HepG2 (cell line): ENCODE results near the gene ABAT. TPM values are rescaled to one million over a fixed set of nuclear protein-coding genes. Genes with fewer than 3 reads are reported as not detected.

Experiments
- ATAC-seq: fragments of 200-7000 bp; cut with Tn5 transposase; 3 replicates; pipeline ENCODE4 v1.9.1; 2020; ENCODE audit warnings: mild to moderate bottlenecking, moderate library complexity
- BruUV-seq: library from RNA; stranded (reverse); fragments of 400-500 nt; replicated peaks from 2 replicates; lab custom pipeline; 2021; lab: Mats Ljungman, UMichigan
- CTCF ChIA-PET: fragments of 300-600 bp; formaldehyde crosslinking; extraction: SDS; loops from one replicate; lab custom pipeline; 2021; ENCODE audit warnings: low total read pairs, inconsistent platforms, low intra/inter-chr PET ratio; lab: Yijun Ruan, JAX
- POLR2A ChIA-PET: fragments of 350-600 bp; sonication (Branson Sonifier 250); formaldehyde crosslinking; loops from one replicate; lab custom pipeline; 2020; ENCODE audit warnings: antibody characterized with exemption, inconsistent platforms; lab: Yijun Ruan, JAX
- DNase-seq: peaks from one replicate; pipeline ENCODE4 v3.0.0-alpha.2; 2015; ENCODE audit warnings: low spot score
- FAIRE-seq: peaks from 3 replicates; lab custom pipeline; 2011; peaks lifted over from hg19 to GRCh38; lab: Jason Lieb, UNC
- H2AFZ ChIP-seq: one replicate; pipeline ENCODE4 v1.6.1; 2011; ENCODE audit warnings: low read length, inconsistent platforms
- H3K27ac ChIP-seq: fragments of 300-600 bp; 3 replicates; pipeline ENCODE4 v1.8.0; 2011; ENCODE audit warnings: mixed run types, mild to moderate bottlenecking, mixed read lengths, low read length, inconsistent platforms; ENCODE audit not compliant: insufficient read depth; ENCODE audit errors: extremely low read length
- H3K27me3 ChIP-seq, 2 experiments: fragments of 200-600 bp in 1 of 2; 2 replicates in 1 of 2; 3 replicates in 1 of 2; pipeline versions ENCODE4 v1.6.0 to v1.8.0; 2011; ENCODE audit warnings: low read length in 2 of 2, mild to moderate bottlenecking in 2 of 2, moderate library complexity in 2 of 2, inconsistent platforms in 1 of 2; ENCODE audit not compliant: insufficient read depth in 2 of 2, control insufficient read depth in 1 of 2
- H3K36me3 ChIP-seq, 2 experiments: fragments of 200-600 bp in 1 of 2; replicated peaks in 1 of 2; 2 replicates in 1 of 2; 3 replicates in 1 of 2; pipeline versions ENCODE4 v1.5.1 to v1.8.0; 2011; ENCODE audit warnings: low read length in 2 of 2, inconsistent platforms in 1 of 2; ENCODE audit not compliant: insufficient read depth in 2 of 2, control insufficient read depth in 1 of 2
- H3K4me1 ChIP-seq: 2 replicates; pipeline ENCODE4 v1.5.1; 2012; ENCODE audit warnings: low read length, inconsistent platforms; ENCODE audit not compliant: insufficient read depth
- H3K4me2 ChIP-seq: 2 replicates; pipeline ENCODE4 v1.6.0; 2011; ENCODE audit warnings: low read depth, low read length, inconsistent platforms
- H3K4me3 ChIP-seq, 3 experiments: fragments of 200-600 bp in 1 of 3; sonication (generic), shearing (Covaris generic) in 1 of 3; replicated peaks in 1 of 3; 2 replicates each; pipeline ENCODE4 v1.5.1; 2011 to 2016; ENCODE audit warnings: low read length in 3 of 3, inconsistent platforms in 2 of 3, low read depth in 2 of 3, mild to moderate bottlenecking in 2 of 3, control low read depth in 1 of 3, mixed read lengths in 1 of 3; ENCODE audit not compliant: insufficient read depth in 1 of 3
- H3K79me2 ChIP-seq: one replicate; pipeline ENCODE4 v1.6.1; 2011; ENCODE audit warnings: low read length, inconsistent platforms; ENCODE audit not compliant: insufficient read depth
- H3K9ac ChIP-seq: 2 replicates; pipeline ENCODE4 v1.6.0; 2011; ENCODE audit warnings: mild to moderate bottlenecking, low read depth, low read length, inconsistent platforms; ENCODE audit not compliant: insufficient read depth
- H3K9me3 ChIP-seq: 2 replicates; pipeline ENCODE4 v1.5.1; 2012; ENCODE audit warnings: mild to moderate bottlenecking, low read length
- H4K20me1 ChIP-seq: 2 replicates; pipeline ENCODE4 v1.6.0; 2011; ENCODE audit warnings: inconsistent platforms, mild to moderate bottlenecking, low read length, moderate library complexity; ENCODE audit not compliant: insufficient read depth
- POLR2A ChIP-seq, 2 experiments: IDR thresholded peaks; 2 replicates each; pipeline ENCODE4 v1.6.1; 2011; ENCODE audit warnings: low read depth in 2 of 2, low read length in 2 of 2, mild to moderate bottlenecking in 1 of 2, moderate library complexity in 1 of 2; ENCODE audit not compliant: insufficient read depth in 1 of 2
- POLR2AphosphoS2 ChIP-seq: IDR thresholded peaks from 2 replicates; pipeline ENCODE4 v1.6.1; 2011; ENCODE audit warnings: low read depth, low read length, improper control_type of control experiment
- ZNF331 ChIP-seq: sonication (generic); formaldehyde crosslinking; IDR thresholded peaks from 2 replicates; pipeline ENCODE4 v1.4.0; 2020; ENCODE audit warnings: missing genetic modification reagents
- ZNF570 ChIP-seq: sonication (generic); formaldehyde crosslinking; IDR thresholded peaks from 2 replicates; pipeline ENCODE4 v1.4.0; 2020; ENCODE audit warnings: mild to moderate bottlenecking, missing genetic modification reagents, borderline replicate concordance
- ZNF740 ChIP-seq: sonication (generic); formaldehyde crosslinking; IDR thresholded peaks from 2 replicates; pipeline ENCODE4 v1.4.0; 2020; ENCODE audit warnings: missing genetic modification reagents
- WGBS: methylation state at CpG from one replicate; pipeline ENCODE4 v1.1.6; 2017; ENCODE audit warnings: low lambda C conversion rate; 5-methylcytosine and 5-hydroxymethylcytosine counted together
- in situ Hi-C: cut with HindIII; loops from 2 replicates; pipeline ENCODE4 v1.10.0; 2017; ENCODE audit warnings: low pct_unique_long_range_greater_than_20kb; ENCODE audit not compliant: extremely low pct_ligation_motif_present
- intact Hi-C: fragments of 100-400 bp; cut with micrococcal nuclease; formaldehyde crosslinking; loops from one replicate; pipeline ENCODE4 v1.10.0; 2022; ENCODE audit not compliant: unreplicated experiment
- polyA plus RNA-seq, 8 experiments: library from polyadenylated mRNA; depleted of rRNA in 3 of 8; stranded (reverse) in 7 of 8; unstranded in 1 of 8; fragments of >200 nt; fragmentation: Illumina TruSeq in 4 of 8; extraction: Trizol in 4 of 8; gene quantifications; 2 replicates each; pipeline versions ENCODE4 v1.2.1 to v1.2.3, GENCODE V29; 2011 to 2016; ENCODE audit warnings: low read depth in 4 of 8, missing spikeins in 1 of 8, mixed read lengths in 1 of 8; ENCODE audit not compliant: insufficient read depth in 1 of 8
- total RNA-seq, 5 experiments: library from RNA; depleted of rRNA; stranded (reverse); fragments of >200 nt; fragmentation: Illumina TruSeq; extraction: Trizol; gene quantifications; 2 replicates each; pipeline ENCODE4 v1.2.3, GENCODE V29; 2016; ENCODE audit warnings: low read depth in 1 of 5

ABAT gene
- total and polyA plus RNA-seq, 2 of the 13 experiments (the other 11 are each of a cell fraction or from before 2014, with no cell fraction given), result 47.6 to 97.3 TPM

GRCh38 chr16:8808009-8808408, 133.6 kb downstream of the ABAT start:
- Histone ChIP-seq H3K9me3 (no peaks in the 10 kb centered on the region), H3K36me3 (peaks cover 59 to 95% of the 10 kb centered on the region in 2 experiments), H2AFZ (no peak overlapping the region), H3K4me2 (no peak overlapping the region), H3K4me1 (no peaks in the 10 kb centered on the region), H3K4me3 (no peak overlapping the region), H3K27ac (no peak overlapping the region)
- CTCF ChIA-PET, result no interaction called here
- 97% methylated on average over 3 of the region's 3 CpGs for WGBS
- DNase-seq, result no peak
- no peak; the same call in 2 of the 3 replicates for ATAC-seq
- TF ChIP-seq POLR2A (IDR thresholded peaks at IDR 0.05; ENCODE audit: insufficient read depth in 1 of 2, low read depth in 2 of 2, low read length in 2 of 2) (0 out of 4 replicates have a peak, but pooled peaks of 1 of the 2 experiments have one; percentile 5), POLR2AphosphoS2 (0 out of 2 replicates have a peak, but pooled peaks have one; percentile 39), ZNF331 (no peak)
- TF ChIP-seq, all 625 proteins: peak for 2
- H4K20me1 ChIP-seq, result no peaks in the 10 kb centered on the region; the same call in 1 of the 2 replicates
- H3K27me3 ChIP-seq, result no peaks in the 10 kb centered on the region
- intact Hi-C loops (no loop called here), in situ Hi-C loops (no loop called here)
- no peak overlapping the region for H3K9ac ChIP-seq
- peaks cover 17% of the 10 kb centered on the region for H3K79me2 ChIP-seq
- POLR2A ChIA-PET, result no interaction called here
- BruUV-seq, result no TSS peak
- FAIRE-seq, result no peak

DNA sequence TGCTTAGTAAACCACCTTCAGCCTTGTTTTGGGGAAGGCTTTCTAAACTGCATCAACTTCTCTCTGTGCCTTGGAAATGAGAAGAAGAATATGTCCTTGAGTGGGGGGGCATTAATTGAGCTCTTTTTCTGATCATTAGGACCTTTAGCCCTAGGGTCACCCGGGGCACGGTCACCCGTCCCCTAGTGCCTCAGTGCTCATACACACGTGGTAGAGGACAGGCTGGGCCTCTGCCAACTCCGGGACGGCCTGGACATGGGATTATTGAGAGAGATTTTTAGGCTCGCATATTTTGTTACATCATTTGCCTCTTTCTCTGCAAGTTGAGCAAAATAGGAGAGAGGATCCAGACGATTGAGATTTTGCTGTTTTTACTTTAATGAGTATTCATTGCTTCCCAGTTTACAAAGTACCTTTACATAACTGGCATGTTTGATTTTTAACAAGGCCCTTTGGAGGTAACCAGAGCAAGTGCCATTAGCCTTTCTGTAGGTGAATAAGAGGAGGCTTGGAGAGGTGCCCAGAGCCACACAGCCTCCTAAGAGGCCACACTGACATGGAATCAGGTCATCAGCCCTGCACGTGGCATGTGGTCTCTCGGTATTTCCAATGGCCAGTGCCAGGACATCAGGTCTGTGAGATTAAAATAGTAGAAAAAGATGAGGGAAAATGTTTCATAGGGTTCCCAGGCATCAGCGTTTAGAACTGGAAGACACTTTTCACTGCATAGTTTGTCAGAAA, 134.4 kb downstream of the ABAT start:
- Histone ChIP-seq H3K4me1 (no peaks in the 10 kb centered on the region), H3K27me3 (no peaks in the 10 kb centered on the region), H3K9ac (no peak overlapping the region), H4K20me1 (no peaks in the 10 kb centered on the region; the same call in 1 of the 2 replicates), H3K9me3 (no peaks in the 10 kb centered on the region), H2AFZ (no peak overlapping the region)
- CTCF ChIA-PET, result no interaction called here
- no peak for ATAC-seq
- POLR2A ChIA-PET, result interaction anchor here (1.7 kb wide), 1 partner anchor 60 kb away, joined by 6 read pairs; the partner anchor contains the start of gene CARHSP1
- in situ Hi-C loops, result no loop called here
- FAIRE-seq, result no peak
- peak; percentile 35; the same call in 1 of the 2 replicates for TF ChIP-seq ZNF740 (CRISPR knock-in tag)
- no peak for TF ChIP-seq ZNF570
- TF ChIP-seq, all 625 proteins: peak for 1
- no peak for DNase-seq
- BruUV-seq, result TSS peak; percentile 3
- peaks cover 61 to 96% of the 10 kb centered on the region in 2 experiments for H3K36me3 ChIP-seq
- 94% methylated on average over 11 of the region's 11 CpGs for WGBS
- intact Hi-C loops, result no loop called here
- H3K27ac ChIP-seq, result no peak overlapping the region
- H3K4me2 ChIP-seq, result no peak overlapping the region
- H3K79me2 ChIP-seq, result peaks cover 13% of the 10 kb centered on the region
- H3K4me3 ChIP-seq, result no peak overlapping the region
